GM19025 (cell line): ENCODE data around the gene CDH23.

ENCODE experiments used
- ATAC-seq: cut with Tn5 transposase; IDR thresholded peaks from one replicate; pipeline ENCODE4 v1.9.1; 2021; ENCODE audit warnings: mild to moderate bottlenecking, low read depth, moderate library complexity; ENCODE audit not compliant: unreplicated experiment

The CDH23 gene

DNA sequence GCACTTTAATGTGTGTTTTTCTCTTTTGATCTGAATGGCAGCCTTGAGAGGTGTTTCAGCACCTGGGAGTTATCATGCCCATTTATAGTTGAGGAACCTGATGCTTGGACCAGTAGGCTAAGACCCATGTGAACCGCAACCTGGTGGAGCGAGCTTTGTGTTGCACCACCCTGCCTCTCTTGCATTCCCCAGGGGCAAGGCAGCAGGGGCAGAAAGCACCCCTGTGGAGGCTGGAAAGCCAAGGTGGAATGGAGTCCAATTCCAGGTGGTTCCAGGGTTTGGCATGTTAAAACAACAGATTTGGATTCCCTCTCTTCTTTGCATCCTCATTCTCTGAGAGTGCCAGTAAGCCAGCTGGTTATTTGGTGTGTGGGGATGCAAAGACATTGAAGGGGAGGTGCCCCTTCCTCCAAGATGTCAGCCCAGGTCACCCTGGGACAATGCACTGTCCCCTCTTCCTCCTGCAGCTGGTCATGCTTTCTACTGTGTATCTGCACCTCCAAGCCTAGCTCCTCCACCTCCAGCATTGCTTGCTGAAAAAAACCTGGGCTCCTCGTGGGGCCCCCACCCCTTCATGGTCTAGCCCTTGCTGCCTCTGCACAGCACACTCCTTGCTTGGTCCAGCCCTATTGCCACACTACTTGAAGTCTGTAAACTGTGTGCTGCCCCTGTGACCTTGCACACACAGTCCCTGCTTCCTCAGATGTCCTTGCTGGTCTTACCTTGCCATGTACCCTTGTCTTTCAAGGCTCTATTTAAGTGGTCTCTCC, 5.6 kb upstream of the CDH23 start:
- no peak for ATAC-seq

DNA sequence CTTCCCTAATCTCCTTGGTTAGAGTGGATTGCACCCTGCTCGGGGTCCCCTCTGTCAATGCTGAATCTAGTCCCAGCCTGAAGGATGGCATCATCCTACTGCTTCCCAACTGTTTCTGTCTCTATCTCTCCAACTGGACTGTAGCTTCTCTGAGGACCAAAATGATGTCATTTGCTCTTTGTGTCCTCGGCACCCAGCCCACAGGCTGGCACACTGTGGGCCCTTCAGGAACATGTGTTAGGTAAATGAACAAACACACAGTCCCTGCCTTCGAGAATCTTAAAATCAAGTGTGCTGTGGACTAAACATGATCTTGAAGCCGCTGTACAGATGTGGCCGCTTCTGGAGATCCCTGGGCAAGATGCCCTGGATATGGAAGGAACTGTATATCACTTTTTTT, 5.0 kb upstream of the CDH23 start:
- no peak for ATAC-seq

DNA sequence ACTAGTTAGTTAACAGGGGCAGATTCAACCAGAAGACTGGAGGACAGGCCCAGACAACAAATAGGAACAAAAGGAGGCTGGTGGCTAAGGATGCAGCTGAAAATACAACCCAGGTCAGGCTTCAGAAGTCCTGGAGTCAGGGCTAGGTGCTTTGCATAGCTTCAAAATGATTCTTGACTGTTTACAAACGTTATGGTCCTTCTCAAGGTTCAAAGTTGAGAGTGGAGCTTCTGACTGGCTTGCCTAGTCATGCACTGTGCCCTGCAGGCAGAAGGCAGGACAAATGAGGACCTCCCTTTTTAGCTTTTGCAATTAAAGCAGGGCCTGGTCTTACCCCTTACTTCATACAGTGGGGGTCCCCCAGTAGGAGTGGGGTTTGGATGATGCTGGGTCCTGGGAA, 4.4 kb upstream of the CDH23 start:
- no peak for ATAC-seq

DNA sequence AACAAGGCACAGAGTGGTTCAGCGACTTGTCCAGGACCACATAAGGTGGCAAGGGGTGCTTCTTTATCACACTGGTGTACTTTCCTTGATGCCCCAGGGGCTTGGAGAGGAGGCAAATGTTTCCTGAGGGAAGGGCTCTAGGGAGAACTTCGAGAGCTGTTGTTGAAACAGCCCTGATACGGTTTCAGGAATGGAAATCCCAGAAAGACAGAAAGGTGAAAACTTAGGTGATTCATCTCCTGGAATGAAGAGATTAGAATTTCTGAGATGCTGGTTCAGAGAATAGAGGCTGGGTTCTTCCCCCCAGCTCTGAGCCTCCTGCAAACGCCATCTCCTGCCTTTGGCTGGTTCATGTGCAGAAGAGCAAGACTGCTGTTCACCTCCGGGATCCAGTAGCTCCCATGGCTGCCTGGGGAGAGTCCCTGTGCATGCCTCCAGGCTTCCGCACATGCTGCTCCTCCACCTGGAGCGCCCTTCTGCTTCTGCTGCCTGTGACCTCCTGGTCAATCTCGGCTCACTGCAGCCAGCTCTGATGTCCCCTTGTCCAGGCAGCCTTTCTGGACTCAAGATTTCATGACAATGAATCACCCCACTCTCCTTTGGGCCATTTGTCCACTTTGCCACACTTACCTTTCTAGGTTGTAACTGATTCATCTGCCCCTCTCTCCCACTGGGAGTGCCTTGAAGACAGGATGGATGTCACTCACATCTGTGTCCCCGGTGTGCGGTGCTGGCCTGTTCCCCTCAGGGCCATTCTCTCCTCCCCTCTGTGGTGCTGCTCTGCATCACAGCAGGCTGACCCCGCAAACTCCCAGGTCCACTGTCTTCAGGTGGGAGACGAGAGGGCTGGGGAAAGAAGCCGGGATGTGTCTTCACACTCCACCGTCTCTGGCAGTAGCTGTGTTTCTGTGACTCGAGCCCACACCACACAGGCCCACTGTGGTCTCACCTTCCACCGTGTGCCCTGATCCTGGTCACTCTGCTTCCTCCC, 3.6 kb upstream of the CDH23 start:
- no peak for ATAC-seq

DNA sequence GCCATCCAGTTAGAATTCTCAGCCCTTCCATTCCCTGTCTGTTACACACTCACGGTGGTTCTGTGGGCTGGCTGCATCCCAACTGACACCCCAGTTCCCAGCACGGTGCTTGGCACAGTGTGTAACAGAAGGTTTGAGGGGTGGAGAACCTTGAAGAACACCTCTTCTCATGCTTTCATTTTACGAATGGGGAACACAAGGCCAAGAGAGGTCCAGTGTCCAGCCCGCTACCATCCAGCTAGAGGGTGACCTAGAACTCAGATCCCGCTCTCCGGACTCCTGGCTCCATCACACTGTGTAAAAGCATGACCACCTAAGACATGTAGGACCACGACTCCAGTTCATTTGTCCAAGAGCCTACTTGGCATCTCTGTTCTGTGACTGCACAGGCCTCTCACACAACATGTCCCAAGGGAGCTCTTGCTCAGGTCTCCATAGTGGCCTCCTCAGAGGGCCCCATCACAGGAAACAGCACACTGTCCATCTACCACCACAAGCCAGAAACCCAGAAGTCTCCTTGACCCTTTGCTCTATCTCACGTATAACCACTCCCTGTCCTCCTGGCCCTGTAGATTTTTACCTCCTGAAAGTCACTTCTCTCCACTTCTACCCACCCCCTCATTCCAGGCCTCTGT, 2.8 kb upstream of the CDH23 start:
- ATAC-seq: no peak

DNA sequence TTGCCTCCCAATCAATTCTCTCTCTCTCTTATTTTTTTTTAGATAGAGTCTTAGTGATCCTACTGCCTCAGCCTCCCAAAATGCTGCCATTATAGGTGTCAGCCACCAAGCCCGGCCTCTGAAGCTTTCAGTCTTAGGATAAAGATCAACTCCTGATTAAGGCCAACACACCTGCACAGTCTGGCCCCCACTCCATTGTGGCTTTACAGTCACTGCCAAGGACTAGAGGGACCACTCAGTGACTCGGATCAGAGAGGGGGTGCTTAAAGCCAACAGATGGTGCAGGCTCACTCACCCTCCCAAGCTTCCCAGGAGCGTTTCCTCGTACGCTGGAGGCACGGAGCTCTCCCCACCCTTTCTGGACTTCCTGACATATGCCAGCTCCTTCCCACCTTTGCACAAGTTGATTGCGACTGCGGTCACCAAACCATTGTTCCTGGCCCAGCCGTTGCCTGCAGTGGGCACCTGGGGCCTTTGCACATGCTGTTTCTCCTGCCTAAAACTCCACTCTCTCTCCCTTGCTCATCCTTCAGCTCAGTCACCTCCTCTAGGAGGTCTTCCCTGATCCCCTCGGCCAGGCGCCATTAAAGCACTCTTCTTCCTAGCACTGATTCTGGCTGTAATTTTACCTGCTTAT, 1.7 kb upstream of the CDH23 start:
- ATAC-seq: no peak

DNA sequence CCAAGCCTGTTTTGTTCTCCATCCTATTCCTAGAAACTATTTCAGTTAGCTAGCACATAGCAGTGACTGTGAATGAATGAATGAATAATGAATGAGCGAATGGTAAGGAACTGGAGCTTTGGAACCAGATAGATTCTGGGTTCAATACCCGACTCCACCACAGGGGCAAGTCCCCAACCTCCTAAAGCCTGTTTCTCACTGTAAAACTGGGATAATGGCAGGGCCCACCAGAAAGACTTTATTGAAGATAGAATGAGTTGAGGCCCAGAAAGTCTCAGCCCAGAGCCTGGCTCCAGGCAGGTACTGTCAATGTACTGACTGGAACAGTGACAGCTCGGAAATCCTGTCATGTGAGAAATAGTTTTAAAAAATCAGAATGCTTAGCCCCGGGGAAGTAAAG, 1.1 kb upstream of the CDH23 start:
- ATAC-seq: no peak

DNA sequence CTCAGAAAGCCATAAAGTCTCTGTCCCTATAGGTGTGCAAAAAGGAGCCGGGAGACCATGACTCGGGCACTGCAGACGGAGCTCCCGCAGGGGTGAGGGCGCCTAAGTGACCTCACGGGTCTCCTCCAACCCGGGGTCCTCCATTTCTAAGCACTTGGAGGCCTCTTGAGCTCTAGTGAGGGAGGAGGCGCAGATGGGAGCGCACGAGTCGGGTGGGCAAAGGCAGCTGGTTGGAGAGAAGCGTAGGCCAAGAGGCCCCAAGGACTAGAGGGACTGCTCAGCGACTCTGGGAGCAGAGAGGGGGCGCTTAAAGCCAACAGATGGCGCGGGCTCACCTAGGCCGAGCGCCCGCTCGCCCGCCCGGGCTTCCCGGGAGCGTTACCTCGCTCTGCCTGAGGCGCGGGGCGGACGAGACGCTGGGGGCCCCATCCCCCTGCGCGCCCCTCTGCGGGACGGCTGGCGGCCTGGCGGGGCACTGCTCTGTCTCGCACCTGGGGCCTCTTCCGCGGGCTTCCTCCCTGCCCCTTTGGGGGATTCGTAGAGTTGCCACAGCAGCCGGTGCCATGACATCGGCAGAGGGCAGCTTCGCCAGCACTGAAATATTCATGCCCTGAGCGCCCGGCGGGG, 523 bp upstream of the CDH23 start:
- ATAC-seq: no peak

DNA sequence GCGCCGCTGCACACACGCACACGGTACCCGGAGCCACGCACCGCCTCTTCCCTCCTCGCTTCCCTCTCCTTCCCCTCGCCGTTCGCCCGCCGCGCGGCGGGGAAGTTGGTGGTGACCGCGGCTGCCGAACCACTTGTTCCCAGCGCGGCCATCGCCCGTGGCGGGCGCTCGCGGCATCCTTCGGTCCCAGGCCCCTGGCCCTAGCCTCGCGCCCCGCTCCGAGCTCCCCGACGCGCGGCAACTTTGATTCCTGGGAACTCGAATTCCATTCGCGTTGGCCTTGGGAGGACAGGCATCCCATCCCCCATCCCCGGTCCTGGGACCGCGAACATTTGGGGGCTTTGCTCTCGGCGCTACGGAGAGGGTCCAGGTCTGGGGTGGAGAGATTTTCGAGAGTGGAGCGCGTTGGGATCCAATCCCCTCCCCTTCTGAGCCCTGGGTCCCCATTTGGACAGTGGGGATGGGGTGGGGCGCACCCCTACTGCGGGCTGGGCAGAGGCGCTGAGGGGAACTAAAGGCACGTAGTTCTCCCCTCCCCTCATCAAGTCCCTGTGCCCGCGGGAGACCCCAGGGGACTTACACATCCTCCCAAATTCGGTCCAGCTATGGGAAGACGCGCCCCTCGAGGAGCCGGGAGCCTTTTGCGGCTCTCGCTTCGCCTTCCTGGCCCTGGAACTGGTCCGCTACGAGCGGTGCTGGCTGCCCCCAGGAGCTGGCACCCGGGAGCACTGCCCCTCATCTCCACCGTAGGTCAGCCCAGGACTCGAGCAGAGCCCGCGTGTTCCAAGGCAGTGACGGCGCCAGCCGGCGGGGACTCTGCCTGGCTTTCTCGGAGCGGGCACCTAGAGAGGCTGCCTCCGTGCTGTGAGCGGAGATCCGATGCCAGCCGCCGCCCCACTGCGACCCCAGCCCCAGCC, 834 bp downstream of the CDH23 start:
- ATAC-seq: no peak

DNA sequence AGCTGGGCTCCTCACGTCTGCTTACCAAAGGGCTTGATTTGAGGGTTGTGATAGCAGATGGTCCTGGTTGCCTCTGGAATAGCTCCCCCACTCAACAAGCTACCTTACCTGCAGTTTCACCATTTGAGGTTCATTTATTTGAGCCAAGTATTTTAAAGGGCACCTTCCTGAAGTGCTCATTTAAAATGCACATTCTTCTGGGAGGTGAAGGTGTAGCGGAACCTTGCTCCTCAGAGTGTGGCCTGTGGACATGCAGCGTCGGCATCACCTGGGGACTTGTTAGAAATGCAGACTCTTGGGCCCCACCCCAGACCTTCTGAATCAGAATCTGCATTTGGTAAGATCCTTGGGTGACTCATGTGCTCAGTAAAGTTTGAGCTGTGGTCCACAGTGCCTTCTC, 2.3 kb downstream of the CDH23 start:
- ATAC-seq: no peak

DNA sequence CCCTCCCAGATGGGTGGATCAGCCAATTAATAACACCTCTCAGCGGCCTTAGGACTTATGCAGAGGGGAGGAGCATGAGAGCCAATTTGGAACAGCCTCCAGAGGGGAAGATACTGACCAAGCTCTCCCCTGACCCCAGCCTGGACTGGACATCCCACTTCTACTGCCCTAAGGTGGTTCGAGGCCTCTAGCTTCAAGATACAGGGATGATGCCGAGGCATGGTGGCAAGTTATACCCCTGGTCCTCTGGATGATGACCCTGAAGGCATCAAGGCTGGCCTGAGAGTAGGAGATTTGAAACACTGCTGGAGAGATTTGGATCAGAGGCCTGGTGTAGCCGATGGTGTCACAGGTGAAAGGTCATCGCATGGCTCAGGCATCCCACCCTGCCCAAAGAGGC, 3.2 kb downstream of the CDH23 start:
- ATAC-seq: no peak

DNA sequence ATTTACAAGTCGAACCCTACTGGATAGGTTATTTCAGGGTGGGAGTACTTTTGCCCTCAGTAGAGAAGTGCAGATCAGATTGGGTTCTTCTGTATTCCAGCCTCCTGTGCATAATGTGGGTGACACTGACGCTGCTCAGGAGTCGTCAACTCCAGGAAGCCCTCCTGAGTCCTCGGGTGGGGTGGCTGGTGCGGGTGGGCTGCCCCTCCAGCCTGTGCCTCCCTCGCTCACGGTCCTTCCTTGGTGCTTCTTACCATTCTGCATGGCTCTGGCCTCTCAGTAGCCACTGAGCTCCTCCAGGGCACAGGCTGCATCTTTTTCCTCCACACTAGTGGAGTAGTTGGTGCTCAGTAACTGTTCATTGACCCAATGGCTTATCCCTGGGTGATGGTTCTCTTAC, 4.3 kb downstream of the CDH23 start:
- no peak for ATAC-seq

DNA sequence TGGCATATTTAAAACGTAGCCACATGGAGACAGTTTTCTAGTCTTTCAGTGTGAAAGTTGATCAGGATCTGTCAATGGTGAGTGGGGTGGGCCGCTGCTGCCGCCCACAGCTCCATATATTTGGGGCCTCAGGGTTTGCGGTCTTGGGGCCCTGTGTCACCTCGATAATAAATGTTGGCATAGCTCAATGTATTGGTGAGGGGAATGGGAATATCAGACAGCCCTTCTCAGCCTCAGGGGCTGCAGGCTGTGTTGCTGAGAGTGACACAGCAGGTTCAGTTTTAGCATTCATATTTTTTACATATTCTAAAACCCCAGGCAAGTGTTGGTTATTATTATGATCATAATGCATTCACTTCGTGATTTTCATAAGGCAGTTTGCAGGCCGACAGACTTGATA, 5.3 kb downstream of the CDH23 start:
- ATAC-seq: no peak

DNA sequence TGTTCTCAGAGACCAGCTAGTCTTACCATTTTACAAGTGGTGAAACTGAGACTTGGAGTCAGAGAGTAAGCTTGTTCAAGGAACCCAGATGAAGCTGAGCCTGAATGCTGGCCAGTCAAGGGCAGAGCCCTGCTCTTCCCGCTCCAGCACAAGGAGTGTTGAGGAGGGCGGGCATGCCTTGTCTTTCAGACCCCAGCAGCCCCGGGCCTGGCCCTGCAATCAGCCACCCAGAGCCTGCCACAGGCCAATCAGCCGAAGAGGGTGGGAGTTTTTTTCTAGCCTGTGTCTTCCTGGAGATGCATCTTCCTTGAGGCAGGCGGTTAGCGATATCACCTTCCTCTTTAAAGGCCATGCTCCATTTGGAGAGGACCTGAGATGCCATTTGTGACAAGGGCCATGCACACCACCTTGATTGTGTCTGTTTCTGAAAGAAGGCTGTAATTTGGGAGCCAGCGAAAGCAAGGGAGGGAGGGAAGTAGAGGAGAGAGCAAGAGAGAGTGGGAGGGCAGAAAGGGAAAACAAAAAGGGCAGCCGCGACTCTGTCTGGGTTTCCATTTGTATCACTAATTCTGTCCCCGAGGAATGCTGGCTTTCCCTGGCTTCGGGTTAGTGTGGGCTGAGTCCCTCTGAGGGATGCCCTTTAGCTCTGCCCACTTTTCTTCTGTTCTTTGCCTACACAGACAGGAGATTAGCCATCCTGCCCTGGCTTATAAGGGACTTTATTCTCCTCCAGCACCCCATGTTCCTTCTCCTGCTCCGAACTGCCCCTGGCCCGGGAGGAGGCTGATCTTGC, 8.0 kb downstream of the CDH23 start:
- no peak for ATAC-seq

DNA sequence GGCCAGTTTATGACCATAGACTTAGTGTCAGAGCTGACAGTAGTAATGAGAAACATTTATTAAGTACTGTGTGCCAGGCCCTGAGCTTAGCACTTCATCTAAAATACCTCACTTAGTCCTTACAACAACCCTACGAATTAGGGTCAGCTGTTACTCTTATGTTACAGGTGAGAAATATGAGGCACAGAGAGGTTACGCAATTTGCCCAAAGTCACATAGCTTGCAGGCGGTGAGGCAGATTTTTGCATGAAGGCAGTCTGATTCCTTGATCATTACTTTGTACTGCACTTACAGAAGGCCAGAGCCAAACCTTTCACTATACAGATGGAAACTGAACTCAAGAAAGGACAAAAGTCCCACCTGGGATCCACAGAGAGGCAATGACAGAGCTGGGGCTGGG, 10.2 kb downstream of the CDH23 start:
- no peak for ATAC-seq

DNA sequence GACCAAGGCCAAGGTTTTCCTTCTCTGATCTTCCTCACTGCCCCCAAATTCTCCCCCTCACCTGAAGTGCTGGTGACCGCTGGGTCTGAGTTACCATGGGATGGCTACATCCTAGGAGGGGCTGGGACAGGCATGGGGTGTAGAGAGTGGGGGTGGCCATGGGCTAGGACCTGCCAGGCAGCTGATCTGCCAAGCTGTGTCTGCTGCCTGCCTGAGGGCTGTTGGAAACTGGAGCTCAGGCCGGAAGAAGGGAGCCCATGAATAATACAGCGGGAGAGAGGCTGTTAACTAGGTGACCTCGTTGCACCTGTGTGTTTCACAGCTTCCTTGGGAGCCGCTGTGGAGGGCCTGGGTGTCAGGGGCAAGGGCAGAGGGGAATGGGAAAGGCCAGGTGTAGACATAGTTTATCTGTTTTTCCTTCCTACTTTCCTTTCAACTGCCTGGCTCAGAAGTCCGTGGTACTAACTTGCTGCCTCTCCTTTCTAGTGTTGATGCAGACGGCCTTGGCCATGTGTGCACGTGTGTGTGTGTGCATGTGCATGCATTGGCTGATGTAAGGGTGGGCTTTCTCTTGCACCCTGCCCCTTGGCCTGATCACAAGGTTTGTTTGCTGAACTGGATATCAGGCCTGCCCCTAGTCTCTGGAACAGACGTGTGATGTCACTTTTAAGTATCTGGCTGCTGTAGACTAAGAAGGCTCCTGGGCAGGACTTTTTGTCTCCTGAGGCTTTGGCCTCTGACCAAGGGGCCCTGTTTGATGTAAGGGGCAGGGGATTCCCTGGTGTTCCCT, 11.9 kb downstream of the CDH23 start:
- no peak for ATAC-seq

DNA sequence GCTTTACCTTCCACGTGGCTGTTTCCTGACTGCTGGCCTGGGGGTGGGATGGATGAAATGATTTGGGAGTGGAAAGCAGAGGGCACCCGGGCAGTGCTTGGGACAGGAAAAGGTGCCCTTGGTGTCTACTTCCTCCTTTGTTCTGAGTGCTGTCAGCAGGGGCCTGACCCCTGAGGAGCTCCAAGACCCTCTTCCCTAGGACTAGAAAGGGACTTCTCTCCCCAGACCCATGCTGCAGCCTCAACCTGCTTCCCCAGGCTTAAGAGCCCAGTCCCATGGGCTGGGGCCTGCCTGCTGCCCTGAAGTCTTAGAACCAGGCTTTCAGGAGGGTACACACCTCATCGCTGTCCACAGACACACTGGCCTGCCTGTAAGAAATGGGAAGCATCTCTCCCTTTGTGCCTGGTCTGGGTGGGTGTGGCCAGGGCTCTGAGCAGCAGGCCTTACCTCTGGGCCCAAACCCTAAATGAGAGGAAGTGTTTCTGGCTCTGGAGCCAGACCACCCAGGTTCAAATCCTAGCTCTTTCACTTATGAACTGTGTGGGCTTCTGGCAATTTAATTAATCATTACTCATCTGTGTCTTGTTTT, 12.9 kb downstream of the CDH23 start:
- ATAC-seq: no peak
